Gastrocnemius medialis (tissue), 4 donors: ENCODE data around the gene FASTK. TPM values are rescaled to one million over a fixed set of nuclear protein-coding genes. Genes with fewer than 3 reads are reported as not detected.

Experiments
- ATAC-seq, 2 donors: fragments of 150-250 bp; one replicate each; pipeline ENCODE4 v1.9.1; 2016
- DNase-seq, 2 donors: peaks; one replicate each; pipeline ENCODE4 v3.0.0-alpha.2; 2019
- H3K27ac ChIP-seq, 4 donors: fragments of 200-600 bp; sonication (generic); 1 replicate in 1 of 4; 2 replicates in 3 of 4; pipeline ENCODE4 v1.5.1; 2016 to 2018; ENCODE audit warnings: mild to moderate bottlenecking in 2 of 4, moderate library complexity in 1 of 4
- H3K27me3 ChIP-seq, 3 donors: fragments of 200-600 bp; sonication (generic) in 2 of 3; 1 replicate in 1 of 3; 2 replicates in 2 of 3; pipeline versions ENCODE4 v1.5.1 to v1.6.0; 2016 to 2019; ENCODE audit warnings: mild to moderate bottlenecking in 1 of 3, moderate library complexity in 1 of 3
- H3K36me3 ChIP-seq, 2 donors: fragments of 200-600 bp; sonication (generic) in 1 of 2; one replicate each; pipeline ENCODE4 v1.5.1; 2017 to 2018
- H3K4me1 ChIP-seq, 2 donors: fragments of 200-600 bp; sonication (generic) in 1 of 2; one replicate each; pipeline ENCODE4 v1.5.1; 2016 to 2017; ENCODE audit warnings: mild to moderate bottlenecking in 2 of 2
- H3K4me3 ChIP-seq, 4 donors: fragments of 200-600 bp; sonication (generic) in 3 of 4; 1 replicate in 1 of 4; 2 replicates in 3 of 4; pipeline ENCODE4 v1.5.1; 2016 to 2019; ENCODE audit warnings: mild to moderate bottlenecking in 2 of 4
- H3K9me3 ChIP-seq, 3 donors: fragments of 200-600 bp; sonication (generic) in 2 of 3; 1 replicate in 1 of 3; 2 replicates in 2 of 3; pipeline ENCODE4 v1.5.1; 2016 to 2019
- POLR2A ChIP-seq, 2 donors: fragments of 450-650 bp; IDR thresholded peaks; one replicate each; pipeline ENCODE4 v1.6.1; 2017; ENCODE audit warnings: antibody characterized with exemption in 2 of 2, mild to moderate bottlenecking in 2 of 2, moderate library complexity in 2 of 2
- in situ Hi-C, 4 donors: fragments of 200-750 bp; cut with MboI; loops; one replicate each; pipeline versions ENCODE4 v1.15.0 to v1.8.0; 2017; ENCODE audit warnings: low sequenced_read_pairs in 4 of 4
- intact Hi-C: fragments of 100-400 bp; cut with DNase I; formaldehyde crosslinking; loops from one replicate; pipeline ENCODE4 v1.15.1; 2023; ENCODE audit warnings: low total_unique reads
- total RNA-seq, 4 donors: library from RNA; depleted of rRNA; stranded (reverse); fragments of >200 nt; gene quantifications; one replicate each; pipeline versions ENCODE4 v1.1.0 to v1.2.3, GENCODE V29; 2016
- TF ChIP-seq, protein P1 (sequence below), 5 experiments: fragments of 450-650 bp in 3 of 5; fragments of 200-600 bp in 2 of 5; sonication (generic) in 2 of 5; IDR thresholded peaks in 4 of 5; conservative IDR thresholded peaks in 1 of 5; 1 replicate in 4 of 5; 2 replicates in 1 of 5; pipeline ENCODE4 v1.5.1; 2016 to 2019; ENCODE audit warnings: antibody characterized with exemption in 5 of 5, mild to moderate bottlenecking in 3 of 5, moderate library complexity in 3 of 5

The FASTK gene
- total RNA-seq, 4 donors from 2014 or later = 108 to 181 (median 141) TPM

DNA sequence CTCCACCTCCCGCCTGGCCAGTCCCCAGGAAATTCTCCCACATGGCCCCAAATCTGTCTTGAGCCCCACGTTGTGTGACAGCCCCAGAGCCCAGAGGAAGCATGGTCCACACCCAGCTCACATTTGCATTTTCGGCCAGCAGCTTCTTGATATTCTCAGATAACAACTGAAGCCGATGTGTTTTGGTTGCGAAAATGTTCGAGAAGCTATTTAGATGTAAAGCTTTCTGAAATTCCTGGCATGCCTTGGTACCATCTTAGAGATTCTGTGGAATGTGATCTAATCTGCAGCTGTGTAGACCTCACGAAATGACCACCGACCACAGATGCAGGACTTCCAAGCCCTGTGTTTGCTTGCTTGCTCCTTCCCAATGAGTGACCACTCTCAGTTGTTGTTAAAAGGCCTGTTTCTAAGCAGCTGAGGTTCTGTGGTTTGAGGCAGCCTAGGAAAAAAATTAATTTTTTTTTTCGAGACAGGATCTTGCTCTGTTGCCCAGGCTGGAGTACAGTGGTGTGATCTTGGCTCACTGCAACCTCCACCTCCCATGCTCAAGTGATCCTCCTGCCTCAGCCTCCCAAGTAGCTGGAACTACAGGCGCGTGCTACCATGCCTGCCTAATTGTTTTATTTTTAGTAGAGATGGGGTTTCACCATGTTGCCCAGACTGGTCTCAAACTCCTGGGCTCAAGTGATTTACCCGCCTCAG, 12.4 kb downstream of the FASTK start:
- H3K27ac ChIP-seq = no peak overlapping the region
- H3K4me3 ChIP-seq = no peak overlapping the region
- H3K36me3 ChIP-seq = peaks cover 0 to 79% of the 10 kb centered on the region in 2 donors
- DNase-seq = no peak
- in situ Hi-C loops = no loop called here
- no peaks in the 10 kb centered on the region for H3K9me3 ChIP-seq
- ATAC-seq = no peak
- TF ChIP-seq, protein P1, sequence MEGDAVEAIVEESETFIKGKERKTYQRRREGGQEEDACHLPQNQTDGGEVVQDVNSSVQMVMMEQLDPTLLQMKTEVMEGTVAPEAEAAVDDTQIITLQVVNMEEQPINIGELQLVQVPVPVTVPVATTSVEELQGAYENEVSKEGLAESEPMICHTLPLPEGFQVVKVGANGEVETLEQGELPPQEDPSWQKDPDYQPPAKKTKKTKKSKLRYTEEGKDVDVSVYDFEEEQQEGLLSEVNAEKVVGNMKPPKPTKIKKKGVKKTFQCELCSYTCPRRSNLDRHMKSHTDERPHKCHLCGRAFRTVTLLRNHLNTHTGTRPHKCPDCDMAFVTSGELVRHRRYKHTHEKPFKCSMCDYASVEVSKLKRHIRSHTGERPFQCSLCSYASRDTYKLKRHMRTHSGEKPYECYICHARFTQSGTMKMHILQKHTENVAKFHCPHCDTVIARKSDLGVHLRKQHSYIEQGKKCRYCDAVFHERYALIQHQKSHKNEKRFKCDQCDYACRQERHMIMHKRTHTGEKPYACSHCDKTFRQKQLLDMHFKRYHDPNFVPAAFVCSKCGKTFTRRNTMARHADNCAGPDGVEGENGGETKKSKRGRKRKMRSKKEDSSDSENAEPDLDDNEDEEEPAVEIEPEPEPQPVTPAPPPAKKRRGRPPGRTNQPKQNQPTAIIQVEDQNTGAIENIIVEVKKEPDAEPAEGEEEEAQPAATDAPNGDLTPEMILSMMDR (IDR thresholded peaks at IDR 0.05 in 4 of 5, conservative IDR thresholded peaks at IDR 0.05 in 1 of 5) = no peak
- TF ChIP-seq POLR2A (IDR thresholded peaks at IDR 0.05) = no peak
- no peaks in the 10 kb centered on the region for H3K27me3 ChIP-seq
- no peaks in the 10 kb centered on the region for H3K4me1 ChIP-seq
- intact Hi-C loops = no loop called here

GRCh38 chr7:151066273-151066974, 14.2 kb downstream of the FASTK start:
- Histone ChIP-seq H3K4me3 (no peak overlapping the region), H3K27me3 (no peaks in the 10 kb centered on the region), H3K9me3 (no peaks in the 10 kb centered on the region), H3K36me3 (peaks cover 0 to 63% of the 10 kb centered on the region in 2 donors), H3K4me1 (peaks cover 0 to 12% of the 10 kb centered on the region in 2 donors), H3K27ac (no peak overlapping the region)
- in situ Hi-C loops = no loop called here
- TF ChIP-seq, protein P1 (IDR thresholded peaks at IDR 0.05 in 4 of 5, conservative IDR thresholded peaks at IDR 0.05 in 1 of 5) = no peak
- TF ChIP-seq POLR2A (IDR thresholded peaks at IDR 0.05) = no peak
- intact Hi-C loops = no loop called here
- ATAC-seq = no peak
- no peak for DNase-seq

DNA sequence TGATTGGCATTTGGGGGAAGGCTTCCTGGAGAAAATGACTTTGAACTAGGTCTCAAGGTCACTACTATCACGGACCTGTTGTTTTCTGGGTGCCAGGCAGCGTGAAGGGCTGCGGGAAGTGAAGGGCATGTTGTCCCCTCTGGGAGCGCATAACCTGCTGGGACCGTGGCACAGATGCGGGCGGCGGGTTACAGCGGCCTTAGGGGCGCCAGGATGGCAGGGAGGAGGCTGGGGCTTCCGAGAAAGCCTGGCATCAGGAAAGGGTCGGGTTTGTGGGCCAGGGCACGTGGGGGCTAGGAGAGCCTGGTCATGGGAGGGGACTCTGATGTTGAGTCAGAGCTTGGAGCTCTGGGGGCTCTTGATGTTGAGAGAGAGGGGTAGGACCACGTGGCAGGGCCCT, 15.1 kb downstream of the FASTK start:
- in situ Hi-C loops = no loop called here
- intact Hi-C loops = no loop called here
- H3K27ac ChIP-seq = no peak overlapping the region

DNA sequence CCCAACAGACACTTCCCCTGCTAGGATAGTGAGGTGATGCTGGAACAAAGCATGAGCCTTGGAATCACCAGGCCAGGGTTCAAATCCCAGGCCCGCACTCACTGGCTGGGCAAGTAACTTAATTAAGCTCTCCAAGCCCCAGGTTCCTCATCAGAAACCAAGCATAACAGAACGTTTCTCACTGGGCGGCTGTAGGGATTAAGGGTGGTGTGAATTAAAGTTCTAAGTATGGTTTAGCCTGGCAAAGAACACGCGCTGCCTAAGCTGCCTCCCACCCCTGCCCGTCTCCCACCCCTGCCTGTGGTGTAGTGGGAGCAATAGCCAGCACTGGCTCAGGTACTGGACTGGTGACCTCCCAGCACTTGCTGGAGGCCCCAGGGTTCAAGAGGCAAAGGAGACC, 15.6 kb downstream of the FASTK start:
- TF ChIP-seq, protein P1 (IDR thresholded peaks at IDR 0.05 in 4 of 5, conservative IDR thresholded peaks at IDR 0.05 in 1 of 5) = no peak
- TF ChIP-seq POLR2A (IDR thresholded peaks at IDR 0.05) = no peak
- ATAC-seq = no peak
- intact Hi-C loops = no loop called here
- no peaks in the 10 kb centered on the region for H3K27me3 ChIP-seq
- H3K27ac ChIP-seq = no peak overlapping the region
- in situ Hi-C loops = no loop called here
- no peaks in the 10 kb centered on the region for H3K9me3 ChIP-seq
- H3K36me3 ChIP-seq = peaks cover 0 to 49% of the 10 kb centered on the region in 2 donors
- no peak overlapping the region for H3K4me3 ChIP-seq
- peaks cover 8 to 26% of the 10 kb centered on the region in 2 donors for H3K4me1 ChIP-seq
- no peak for DNase-seq

More for the DNA sequence above, 15.1 kb downstream of the FASTK start:
- Histone ChIP-seq H3K9me3 (no peaks in the 10 kb centered on the region), H3K4me1 (peaks cover 4 to 20% of the 10 kb centered on the region in 2 donors), H3K27me3 (no peaks in the 10 kb centered on the region), H3K4me3 (no peak overlapping the region), H3K36me3 (peaks cover 0 to 54% of the 10 kb centered on the region in 2 donors)
- no peak for ATAC-seq
- TF ChIP-seq, protein P1 (IDR thresholded peaks at IDR 0.05 in 4 of 5, conservative IDR thresholded peaks at IDR 0.05 in 1 of 5) = no peak
- no peak for TF ChIP-seq POLR2A (IDR thresholded peaks at IDR 0.05)
- no peak for DNase-seq
